ENCODE measurements around the gene MAPKAP1.

Gene MAPKAP1

DNA sequence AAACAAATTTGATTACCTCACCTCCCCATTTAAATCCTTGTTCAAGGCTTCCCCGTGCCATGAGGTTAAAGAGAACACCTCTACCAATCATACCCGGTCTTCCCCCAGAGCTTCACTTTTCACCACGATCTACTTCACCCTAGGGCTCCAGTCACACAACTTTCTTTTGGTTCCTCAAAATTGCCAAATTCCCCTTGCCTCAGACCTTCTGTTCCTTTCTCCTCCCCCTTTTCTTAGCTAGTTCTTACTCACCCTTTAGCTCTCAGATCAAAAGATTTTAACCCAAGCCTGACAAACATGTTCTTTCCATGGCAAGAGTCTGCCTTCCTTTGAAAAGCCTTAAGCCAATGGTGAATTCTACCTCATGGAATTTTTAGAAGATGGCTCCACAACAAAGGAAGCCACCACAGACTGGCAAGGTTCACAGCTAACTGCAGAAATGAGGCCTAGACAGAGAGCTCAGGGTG, 56.7 kb downstream of the MAPKAP1 start:
- Histone ChIP-seq H3K4me3 (ENCODE audit: insufficient read depth, low read length, poor library complexity, severe bottlenecking) (no peak overlapping the region), H3K27ac (ENCODE audit: low read depth, low read length) (no peak overlapping the region), H3K4me2 (ENCODE audit: low read depth, low read length, poor library complexity, severe bottlenecking) (no peak overlapping the region)

DNA sequence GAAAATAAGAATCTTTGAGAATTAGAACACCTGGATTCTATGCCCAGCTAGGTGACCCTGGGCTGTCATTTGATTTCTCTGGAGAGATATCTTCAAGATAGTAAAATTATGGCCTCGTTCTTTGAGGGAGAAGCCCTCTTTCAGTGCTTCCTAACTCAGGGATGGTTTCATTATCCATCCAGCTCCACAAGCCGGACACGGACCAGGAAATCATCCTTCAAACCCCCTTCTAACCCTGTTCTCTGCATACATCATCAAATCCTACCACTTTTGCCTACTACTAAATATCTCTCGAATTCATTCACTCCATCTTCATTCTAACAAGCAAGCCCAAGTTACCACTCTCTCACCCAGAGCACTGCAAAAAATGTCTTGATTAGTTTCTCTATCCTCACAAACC, 57.2 kb downstream of the MAPKAP1 start:
- no peaks in the 10 kb centered on the region for H3K79me2 ChIP-seq (ENCODE audit: insufficient read depth, low read length)
- no peaks in the 10 kb centered on the region for H3K36me3 ChIP-seq (ENCODE audit: low read length)
- no peak overlapping the region for H2AFZ ChIP-seq (ENCODE audit: low read depth, low read length, severe bottlenecking)
- H3K9me2 ChIP-seq (replicated peaks; ENCODE audit: insufficient read depth, low read length) = no peaks in the 10 kb centered on the region
- H3K4me3 ChIP-seq (ENCODE audit: insufficient read depth, low read length, poor library complexity, severe bottlenecking) = no peak overlapping the region
- H3K27me3 ChIP-seq (ENCODE audit: low read length) = no peaks in the 10 kb centered on the region
- peaks cover 14% of the 10 kb centered on the region for H4K20me1 ChIP-seq (ENCODE audit: low read depth, low read length)
- no peaks in the 10 kb centered on the region for H3F3A ChIP-seq (ENCODE audit: insufficient read depth)
- H3K4me2 ChIP-seq (ENCODE audit: low read depth, low read length, poor library complexity, severe bottlenecking) = no peak overlapping the region
- no peaks in the 10 kb centered on the region for H3K9me3 ChIP-seq (ENCODE audit: insufficient read depth, low read length)
- H3K9ac ChIP-seq (ENCODE audit: low read length) = no peak overlapping the region
- TF ChIP-seq EZH2phosphoT487 (conservative IDR thresholded peaks at IDR 0.05; ENCODE audit: low read length) = no peak
- TF ChIP-seq, protein P1, sequence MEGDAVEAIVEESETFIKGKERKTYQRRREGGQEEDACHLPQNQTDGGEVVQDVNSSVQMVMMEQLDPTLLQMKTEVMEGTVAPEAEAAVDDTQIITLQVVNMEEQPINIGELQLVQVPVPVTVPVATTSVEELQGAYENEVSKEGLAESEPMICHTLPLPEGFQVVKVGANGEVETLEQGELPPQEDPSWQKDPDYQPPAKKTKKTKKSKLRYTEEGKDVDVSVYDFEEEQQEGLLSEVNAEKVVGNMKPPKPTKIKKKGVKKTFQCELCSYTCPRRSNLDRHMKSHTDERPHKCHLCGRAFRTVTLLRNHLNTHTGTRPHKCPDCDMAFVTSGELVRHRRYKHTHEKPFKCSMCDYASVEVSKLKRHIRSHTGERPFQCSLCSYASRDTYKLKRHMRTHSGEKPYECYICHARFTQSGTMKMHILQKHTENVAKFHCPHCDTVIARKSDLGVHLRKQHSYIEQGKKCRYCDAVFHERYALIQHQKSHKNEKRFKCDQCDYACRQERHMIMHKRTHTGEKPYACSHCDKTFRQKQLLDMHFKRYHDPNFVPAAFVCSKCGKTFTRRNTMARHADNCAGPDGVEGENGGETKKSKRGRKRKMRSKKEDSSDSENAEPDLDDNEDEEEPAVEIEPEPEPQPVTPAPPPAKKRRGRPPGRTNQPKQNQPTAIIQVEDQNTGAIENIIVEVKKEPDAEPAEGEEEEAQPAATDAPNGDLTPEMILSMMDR (IDR thresholded peaks at IDR 0.05; ENCODE audit: insufficient read depth, low read length, poor library complexity, severe bottlenecking) = no peak
- H3K27ac ChIP-seq (ENCODE audit: low read depth, low read length) = no peak overlapping the region

More for the DNA sequence above, 56.7 kb downstream of the MAPKAP1 start:
- TF ChIP-seq EZH2phosphoT487 (conservative IDR thresholded peaks at IDR 0.05; ENCODE audit: low read length) = no peak
- TF ChIP-seq, protein P1 (IDR thresholded peaks at IDR 0.05; ENCODE audit: insufficient read depth, low read length, poor library complexity, severe bottlenecking) = no peak
- Histone ChIP-seq H3K9me2 (replicated peaks; ENCODE audit: insufficient read depth, low read length) (no peaks in the 10 kb centered on the region), H3F3A (ENCODE audit: insufficient read depth) (no peaks in the 10 kb centered on the region), H4K20me1 (ENCODE audit: low read depth, low read length) (peaks cover 14% of the 10 kb centered on the region), H3K27me3 (ENCODE audit: low read length) (no peaks in the 10 kb centered on the region), H3K36me3 (ENCODE audit: low read length) (no peaks in the 10 kb centered on the region), H3K9me3 (ENCODE audit: insufficient read depth, low read length) (no peaks in the 10 kb centered on the region), H3K9ac (ENCODE audit: low read length) (no peak overlapping the region), H2AFZ (ENCODE audit: low read depth, low read length, severe bottlenecking) (no peak overlapping the region), H3K79me2 (ENCODE audit: insufficient read depth, low read length) (no peaks in the 10 kb centered on the region)

DNA sequence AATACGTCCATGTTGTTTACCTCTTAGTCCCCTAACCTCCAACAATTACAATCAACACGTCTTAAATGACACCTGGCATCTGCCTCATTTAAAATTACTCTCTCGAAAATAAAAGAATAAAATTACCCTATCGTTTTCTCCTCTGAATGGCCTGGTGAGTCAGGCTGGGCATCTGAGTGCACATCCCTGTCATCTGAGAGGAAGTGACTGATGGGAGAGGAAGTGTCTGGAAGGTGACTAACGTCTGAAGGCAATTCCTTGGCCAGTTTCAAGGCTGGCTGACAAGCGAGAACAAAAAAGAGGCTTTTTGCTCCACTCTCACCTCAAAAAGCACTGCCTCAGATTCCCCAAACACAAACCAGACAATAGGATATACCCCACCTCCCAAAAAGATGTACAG, 57.7 kb downstream of the MAPKAP1 start:
- TF ChIP-seq, protein P1 (IDR thresholded peaks at IDR 0.05; ENCODE audit: insufficient read depth, low read length, poor library complexity, severe bottlenecking) = no peak
- no peak for TF ChIP-seq EZH2phosphoT487 (conservative IDR thresholded peaks at IDR 0.05; ENCODE audit: low read length)
- no peak overlapping the region for H3K4me2 ChIP-seq (ENCODE audit: low read depth, low read length, poor library complexity, severe bottlenecking)
- no peaks in the 10 kb centered on the region for H3K79me2 ChIP-seq (ENCODE audit: insufficient read depth, low read length)

More for the DNA sequence above, 57.7 kb downstream of the MAPKAP1 start:
- no peaks in the 10 kb centered on the region for H3F3A ChIP-seq (ENCODE audit: insufficient read depth)
- H3K27me3 ChIP-seq (ENCODE audit: low read length) = no peaks in the 10 kb centered on the region
- H3K27ac ChIP-seq (ENCODE audit: low read depth, low read length) = no peak overlapping the region
- H3K9ac ChIP-seq (ENCODE audit: low read length) = no peak overlapping the region
- H3K9me2 ChIP-seq (replicated peaks; ENCODE audit: insufficient read depth, low read length) = no peaks in the 10 kb centered on the region
- H3K9me3 ChIP-seq (ENCODE audit: insufficient read depth, low read length) = no peaks in the 10 kb centered on the region
- H2AFZ ChIP-seq (ENCODE audit: low read depth, low read length, severe bottlenecking) = no peak overlapping the region
- H4K20me1 ChIP-seq (ENCODE audit: low read depth, low read length) = peaks cover 14% of the 10 kb centered on the region
- H3K4me3 ChIP-seq (ENCODE audit: insufficient read depth, low read length, poor library complexity, severe bottlenecking) = no peak overlapping the region
- no peaks in the 10 kb centered on the region for H3K36me3 ChIP-seq (ENCODE audit: low read length)
